ENCODE results near the gene SHC2. TPM values are rescaled to one million over a fixed set of nuclear protein-coding genes. Genes with fewer than 3 reads are reported as not detected.
"Not testable (repeated sequence)": the region's sequence is repeated elsewhere in the genome, so short reads cannot be mapped to it uniquely, and the experiment has no call there.

Gene SHC2
- total RNA-seq, 1 donor from 2014 or later, result 29.7 TPM

GRCh38 chr19:389255-389934 is 71.4 kb downstream of the SHC2 start:
- no peak for FAIRE-seq
- DNase-seq (ENCODE audit: low read depth), result no peak

GRCh38 chr19:388691-389090 is 72.1 kb downstream of the SHC2 start:
- H3K36me3 Mint-ChIP-seq (ENCODE audit: low read depth, unreplicated experiment), result peaks cover 3% of the 10 kb centered on the region
- FAIRE-seq (no peak), DNase-seq (ENCODE audit: low read depth) (no peak)
- TF ChIP-seq, protein P1, sequence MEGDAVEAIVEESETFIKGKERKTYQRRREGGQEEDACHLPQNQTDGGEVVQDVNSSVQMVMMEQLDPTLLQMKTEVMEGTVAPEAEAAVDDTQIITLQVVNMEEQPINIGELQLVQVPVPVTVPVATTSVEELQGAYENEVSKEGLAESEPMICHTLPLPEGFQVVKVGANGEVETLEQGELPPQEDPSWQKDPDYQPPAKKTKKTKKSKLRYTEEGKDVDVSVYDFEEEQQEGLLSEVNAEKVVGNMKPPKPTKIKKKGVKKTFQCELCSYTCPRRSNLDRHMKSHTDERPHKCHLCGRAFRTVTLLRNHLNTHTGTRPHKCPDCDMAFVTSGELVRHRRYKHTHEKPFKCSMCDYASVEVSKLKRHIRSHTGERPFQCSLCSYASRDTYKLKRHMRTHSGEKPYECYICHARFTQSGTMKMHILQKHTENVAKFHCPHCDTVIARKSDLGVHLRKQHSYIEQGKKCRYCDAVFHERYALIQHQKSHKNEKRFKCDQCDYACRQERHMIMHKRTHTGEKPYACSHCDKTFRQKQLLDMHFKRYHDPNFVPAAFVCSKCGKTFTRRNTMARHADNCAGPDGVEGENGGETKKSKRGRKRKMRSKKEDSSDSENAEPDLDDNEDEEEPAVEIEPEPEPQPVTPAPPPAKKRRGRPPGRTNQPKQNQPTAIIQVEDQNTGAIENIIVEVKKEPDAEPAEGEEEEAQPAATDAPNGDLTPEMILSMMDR (IDR thresholded peaks at IDR 0.05; ENCODE audit: insufficient read depth, low read depth, low read length), result no peak
- no peak for TF ChIP-seq EZH2 (IDR thresholded peaks at IDR 0.05; ENCODE audit: insufficient read depth, low read length)
- peaks cover 5% of the 10 kb centered on the region for H3K27me3 ChIP-seq (ENCODE audit: insufficient read depth, low read length)
- no peak overlapping the region for H3K4me3 Mint-ChIP-seq (ENCODE audit: unreplicated experiment)
- H3K36me3 ChIP-seq (ENCODE audit: insufficient read depth, low read length), result no peaks in the 10 kb centered on the region
- H3K9me3 ChIP-seq (ENCODE audit: insufficient read depth, low read depth, low read length), result peaks cover 3% of the 10 kb centered on the region
- H3K4me3 ChIP-seq (ENCODE audit: insufficient read depth, low read depth, low read length), result no peak overlapping the region
- H3K4me1 Mint-ChIP-seq (ENCODE audit: low read depth, unreplicated experiment), result no peaks in the 10 kb centered on the region
- no peak overlapping the region for H3K27ac Mint-ChIP-seq (ENCODE audit: unreplicated experiment)
- H3K27ac ChIP-seq (ENCODE audit: low read depth, low read length), result no peak overlapping the region
- no peak overlapping the region for H2AFZ ChIP-seq (ENCODE audit: low read depth, low read length)
- no peaks in the 10 kb centered on the region for H3K4me1 ChIP-seq (ENCODE audit: insufficient read depth, low read length)
- H3K79me2 ChIP-seq (ENCODE audit: insufficient read depth, low read length), result no peaks in the 10 kb centered on the region
- no peaks in the 10 kb centered on the region for H4K20me1 ChIP-seq (ENCODE audit: insufficient read depth, low read length)
- no peak overlapping the region for H3K9ac ChIP-seq (ENCODE audit: low read length)
- H3K9me3 Mint-ChIP-seq (ENCODE audit: unreplicated experiment), result peaks cover 8% of the 10 kb centered on the region
- peaks cover 21% of the 10 kb centered on the region for H3K27me3 Mint-ChIP-seq (ENCODE audit: low read depth, unreplicated experiment)
- no peak overlapping the region for H3K4me2 ChIP-seq (ENCODE audit: low read length)

More at GRCh38 chr19:389255-389934, 71.4 kb downstream of the SHC2 start:
- H3K4me2 ChIP-seq (ENCODE audit: low read length), result no peak overlapping the region
- no peaks in the 10 kb centered on the region for H3K4me1 Mint-ChIP-seq (ENCODE audit: low read depth, unreplicated experiment)
- H3K4me1 ChIP-seq (ENCODE audit: insufficient read depth, low read length), result no peaks in the 10 kb centered on the region
- no peak overlapping the region for H3K9ac ChIP-seq (ENCODE audit: low read length)
- H3K4me3 Mint-ChIP-seq (ENCODE audit: unreplicated experiment), result no peak overlapping the region
- peaks cover 21% of the 10 kb centered on the region for H3K27me3 Mint-ChIP-seq (ENCODE audit: low read depth, unreplicated experiment)
- peaks cover 3% of the 10 kb centered on the region for H3K9me3 ChIP-seq (ENCODE audit: insufficient read depth, low read depth, low read length)
- no peak overlapping the region for H2AFZ ChIP-seq (ENCODE audit: low read depth, low read length)
- H3K4me3 ChIP-seq (ENCODE audit: insufficient read depth, low read depth, low read length), result no peak overlapping the region
- H3K27ac Mint-ChIP-seq (ENCODE audit: unreplicated experiment), result no peak overlapping the region
- H3K79me2 ChIP-seq (ENCODE audit: insufficient read depth, low read length), result no peaks in the 10 kb centered on the region
- no peak overlapping the region for H3K27ac ChIP-seq (ENCODE audit: low read depth, low read length)
- no peaks in the 10 kb centered on the region for H4K20me1 ChIP-seq (ENCODE audit: insufficient read depth, low read length)
- peaks cover 2% of the 10 kb centered on the region for H3K27me3 ChIP-seq (ENCODE audit: insufficient read depth, low read length)
- TF ChIP-seq, protein P1 (IDR thresholded peaks at IDR 0.05; ENCODE audit: insufficient read depth, low read depth, low read length), result no peak
- no peak for TF ChIP-seq EZH2 (IDR thresholded peaks at IDR 0.05; ENCODE audit: insufficient read depth, low read length)
- H3K9me3 Mint-ChIP-seq (ENCODE audit: unreplicated experiment), result peaks cover 8% of the 10 kb centered on the region
- H3K36me3 Mint-ChIP-seq (ENCODE audit: low read depth, unreplicated experiment), result peaks cover 3% of the 10 kb centered on the region
- H3K36me3 ChIP-seq (ENCODE audit: insufficient read depth, low read length), result no peaks in the 10 kb centered on the region

- Histone ChIP-seq H3K4me2 (ENCODE audit: low read length) (no peak overlapping the region), H2AFZ (ENCODE audit: low read depth, low read length) (no peak overlapping the region), H3K36me3 (ENCODE audit: insufficient read depth, low read length) (no peaks in the 10 kb centered on the region), H4K20me1 (ENCODE audit: insufficient read depth, low read length) (no peaks in the 10 kb centered on the region), H3K4me3 (ENCODE audit: insufficient read depth, low read depth, low read length) (no peak overlapping the region), H3K4me1 (ENCODE audit: insufficient read depth, low read length) (peaks cover 2% of the 10 kb centered on the region), H3K9me3 (ENCODE audit: insufficient read depth, low read depth, low read length) (no peaks in the 10 kb centered on the region), H3K79me2 (ENCODE audit: insufficient read depth, low read length) (no peaks in the 10 kb centered on the region), H3K27ac (ENCODE audit: low read depth, low read length) (no peak overlapping the region), H3K27me3 (ENCODE audit: insufficient read depth, low read length) (peaks cover 5% of the 10 kb centered on the region), H3K9ac (ENCODE audit: low read length) (no peak overlapping the region)
- DNase-seq (ENCODE audit: low read depth) (no peak), FAIRE-seq (no peak)
- TF ChIP-seq EZH2 (IDR thresholded peaks at IDR 0.05; ENCODE audit: insufficient read depth, low read length), result no peak
- TF ChIP-seq, protein P1 (IDR thresholded peaks at IDR 0.05; ENCODE audit: insufficient read depth, low read depth, low read length), result no peak
- H3K4me1 Mint-ChIP-seq (ENCODE audit: low read depth, unreplicated experiment), result peaks cover 1% of the 10 kb centered on the region
- H3K27ac Mint-ChIP-seq (ENCODE audit: unreplicated experiment), result no peak overlapping the region
- peaks cover 3% of the 10 kb centered on the region for H3K36me3 Mint-ChIP-seq (ENCODE audit: low read depth, unreplicated experiment)
- H3K27me3 Mint-ChIP-seq (ENCODE audit: low read depth, unreplicated experiment), result peaks cover 16% of the 10 kb centered on the region
- H3K9me3 Mint-ChIP-seq (ENCODE audit: unreplicated experiment), result peaks cover 2% of the 10 kb centered on the region
- no peak overlapping the region for H3K4me3 Mint-ChIP-seq (ENCODE audit: unreplicated experiment)
These were observed 73.1 kb downstream of the SHC2 start for GRCh38 chr19:387777-388176.

- H3K79me2 ChIP-seq (ENCODE audit: insufficient read depth, low read length); DNase-seq (ENCODE audit: low read depth); H3K36me3 Mint-ChIP-seq (ENCODE audit: low read depth, unreplicated experiment); H3K9me3 ChIP-seq (ENCODE audit: insufficient read depth, low read depth, low read length); H3K4me1 Mint-ChIP-seq (ENCODE audit: low read depth, unreplicated experiment); H3K4me3 ChIP-seq (ENCODE audit: insufficient read depth, low read depth, low read length); H3K27me3 ChIP-seq (ENCODE audit: insufficient read depth, low read length); H3K4me2 ChIP-seq (ENCODE audit: low read length); H3K27ac Mint-ChIP-seq (ENCODE audit: unreplicated experiment); FAIRE-seq; H3K36me3 ChIP-seq (ENCODE audit: insufficient read depth, low read length); H2AFZ ChIP-seq (ENCODE audit: low read depth, low read length); H3K9ac ChIP-seq (ENCODE audit: low read length); H3K4me3 Mint-ChIP-seq (ENCODE audit: unreplicated experiment); H3K9me3 Mint-ChIP-seq (ENCODE audit: unreplicated experiment); H3K27ac ChIP-seq (ENCODE audit: low read depth, low read length); H3K4me1 ChIP-seq (ENCODE audit: insufficient read depth, low read length); H4K20me1 ChIP-seq (ENCODE audit: insufficient read depth, low read length): not testable (repeated sequence)
- H3K27me3 Mint-ChIP-seq (ENCODE audit: low read depth, unreplicated experiment), result peaks cover 11% of the 10 kb centered on the region
These were observed 74.1 kb downstream of the SHC2 start for GRCh38 chr19:386632-387301.
